Adipocyte (in vitro differentiated cells): Measurements from ENCODE around the gene PRKAG3.

Experiments
- DNase-seq: peaks from one replicate; pipeline ENCODE4 v3.0.0-alpha.2; 2015; ENCODE audit warnings: low read depth
- H3K27me3 ChIP-seq: replicated peaks from 2 replicates; pipeline ENCODE4 v1.7.0; 2013; ENCODE audit warnings: mild to moderate bottlenecking, low read length, moderate library complexity; ENCODE audit not compliant: control insufficient read depth, insufficient read depth
- H3K36me3 ChIP-seq: 2 replicates; pipeline ENCODE4 v1.7.0; 2013; ENCODE audit warnings: low read length, mild to moderate bottlenecking, moderate library complexity; ENCODE audit not compliant: control insufficient read depth, insufficient read depth, severe bottlenecking
- H3K4me1 ChIP-seq: 2 replicates; pipeline ENCODE4 v1.7.0; 2013; ENCODE audit warnings: mild to moderate bottlenecking, low read length, moderate library complexity; ENCODE audit not compliant: control insufficient read depth, insufficient read depth
- H3K4me3 ChIP-seq: 2 replicates; pipeline ENCODE4 v1.7.0; 2013; ENCODE audit warnings: mild to moderate bottlenecking, low read length, moderate library complexity
- H3K9ac ChIP-seq: 2 replicates; pipeline ENCODE4 v1.7.0; 2013; ENCODE audit warnings: mild to moderate bottlenecking, low read length, moderate library complexity
- H3K9me3 ChIP-seq: 2 replicates; pipeline ENCODE4 v1.7.0; 2013; ENCODE audit warnings: mild to moderate bottlenecking, low read length, moderate library complexity; ENCODE audit not compliant: control insufficient read depth

PRKAG3 gene

GRCh38 chr2:218809515-218809914 is 22.1 kb downstream of the PRKAG3 start:
- peaks cover 12% of the 10 kb centered on the region for H3K4me1 ChIP-seq
- no peak overlapping the region for H3K4me3 ChIP-seq
- no peak overlapping the region for H3K9ac ChIP-seq
- H3K27me3 ChIP-seq, result no peaks in the 10 kb centered on the region
- no peak for DNase-seq
- peaks cover 5% of the 10 kb centered on the region for H3K9me3 ChIP-seq
- H3K36me3 ChIP-seq, result peaks cover 20% of the 10 kb centered on the region

- Histone ChIP-seq H3K4me1 (peaks cover 12% of the 10 kb centered on the region), H3K9ac (no peak overlapping the region), H3K36me3 (peaks cover 3% of the 10 kb centered on the region), H3K27me3 (no peaks in the 10 kb centered on the region), H3K4me3 (no peak overlapping the region), H3K9me3 (peaks cover 11% of the 10 kb centered on the region)
- no peak for DNase-seq
Observed at GRCh38 chr2:218807626-218808025, 24.0 kb downstream of the PRKAG3 start.

- Histone ChIP-seq H3K4me3 (peak overlapping the region; percentile 49), H3K9ac (no peak overlapping the region), H3K36me3 (no peaks in the 10 kb centered on the region), H3K9me3 (peaks cover 11% of the 10 kb centered on the region), H3K27me3 (no peaks in the 10 kb centered on the region), H3K4me1 (peaks cover 12% of the 10 kb centered on the region)
- DNase-seq, result peak; percentile 99
Observed at GRCh38 chr2:218806346-218806978, 25.1 kb downstream of the PRKAG3 start.

GRCh38 chr2:218805627-218806026 is 26.0 kb downstream of the PRKAG3 start:
- peak overlapping the region; percentile 31 for H3K9ac ChIP-seq
- peak; percentile 54 for DNase-seq
- no peaks in the 10 kb centered on the region for H3K36me3 ChIP-seq
- H3K9me3 ChIP-seq, result peaks cover 11% of the 10 kb centered on the region
- H3K4me1 ChIP-seq, result peaks cover 12% of the 10 kb centered on the region
- peak overlapping the region; percentile 40 for H3K4me3 ChIP-seq
- no peaks in the 10 kb centered on the region for H3K27me3 ChIP-seq

- H3K36me3 ChIP-seq, result no peaks in the 10 kb centered on the region
- no peak overlapping the region for H3K9ac ChIP-seq
- H3K9me3 ChIP-seq, result peaks cover 11% of the 10 kb centered on the region
- H3K4me3 ChIP-seq, result no peak overlapping the region
- H3K4me1 ChIP-seq, result peaks cover 12% of the 10 kb centered on the region
- H3K27me3 ChIP-seq, result peaks cover 3% of the 10 kb centered on the region
- no peak for DNase-seq
Observed at GRCh38 chr2:218804817-218805216, 26.8 kb downstream of the PRKAG3 start.

GRCh38 chr2:218802386-218802994 is 29.1 kb downstream of the PRKAG3 start:
- H3K27me3 ChIP-seq, result peaks cover 3% of the 10 kb centered on the region
- DNase-seq, result no peak
- H3K4me1 ChIP-seq, result peaks cover 12% of the 10 kb centered on the region
- peaks cover 11% of the 10 kb centered on the region for H3K9me3 ChIP-seq
- no peaks in the 10 kb centered on the region for H3K36me3 ChIP-seq
- no peak overlapping the region for H3K9ac ChIP-seq
- H3K4me3 ChIP-seq, result no peak overlapping the region

GRCh38 chr2:218799990-218800389 is 31.6 kb downstream of the PRKAG3 start:
- Histone ChIP-seq H3K9me3 (peaks cover 11% of the 10 kb centered on the region), H3K27me3 (peaks cover 3% of the 10 kb centered on the region), H3K36me3 (no peaks in the 10 kb centered on the region), H3K9ac (no peak overlapping the region), H3K4me3 (no peak overlapping the region), H3K4me1 (no peaks in the 10 kb centered on the region)
- no peak for DNase-seq

- Histone ChIP-seq H3K36me3 (no peaks in the 10 kb centered on the region), H3K4me1 (no peaks in the 10 kb centered on the region), H3K4me3 (no peak overlapping the region), H3K27me3 (peaks cover 3% of the 10 kb centered on the region), H3K9me3 (peaks cover under 1% of the 10 kb centered on the region), H3K9ac (no peak overlapping the region)
- no peak for DNase-seq
Observed at GRCh38 chr2:218798767-218799504, 32.7 kb downstream of the PRKAG3 start.

GRCh38 chr2:218796691-218797090 is 34.9 kb downstream of the PRKAG3 start:
- DNase-seq, result no peak
- Histone ChIP-seq H3K27me3 (peaks cover 3% of the 10 kb centered on the region), H3K4me1 (no peaks in the 10 kb centered on the region), H3K9ac (no peak overlapping the region), H3K9me3 (no peaks in the 10 kb centered on the region), H3K36me3 (no peaks in the 10 kb centered on the region), H3K4me3 (no peak overlapping the region)

- Histone ChIP-seq H3K4me3 (no peak overlapping the region), H3K9ac (no peak overlapping the region), H3K36me3 (no peaks in the 10 kb centered on the region), H3K4me1 (peaks cover 13% of the 10 kb centered on the region), H3K9me3 (no peaks in the 10 kb centered on the region), H3K27me3 (no peaks in the 10 kb centered on the region)
- no peak for DNase-seq
Observed at GRCh38 chr2:218792433-218792832, 39.2 kb downstream of the PRKAG3 start.

GRCh38 chr2:218788529-218789255 is 42.9 kb downstream of the PRKAG3 start:
- Histone ChIP-seq H3K36me3 (no peaks in the 10 kb centered on the region), H3K27me3 (no peaks in the 10 kb centered on the region), H3K4me3 (no peak overlapping the region), H3K9me3 (no peaks in the 10 kb centered on the region), H3K9ac (no peak overlapping the region), H3K4me1 (peaks cover 13% of the 10 kb centered on the region)
- peak; percentile 62 for DNase-seq
